Suprapubic skin (tissue), 4 donors: Measurements from ENCODE around the gene RUNX3. TPM values are rescaled to one million over a fixed set of nuclear protein-coding genes. Genes with fewer than 3 reads are reported as not detected.

Experiments
- DNase-seq, 2 donors: peaks; one replicate each; pipeline ENCODE4 v3.0.0-alpha.2; 2019; ENCODE audit warnings: low spot score in 2 of 2
- H3K27ac ChIP-seq: fragments of 200-600 bp; sonication (generic); one replicate; pipeline ENCODE4 v1.5.1; 2019
- H3K27me3 ChIP-seq: fragments of 200-600 bp; sonication (generic); one replicate; pipeline ENCODE4 v1.5.1; 2019
- H3K36me3 ChIP-seq: fragments of 200-600 bp; sonication (generic); one replicate; pipeline ENCODE4 v1.5.1; 2019
- H3K4me1 ChIP-seq: fragments of 200-600 bp; sonication (generic); one replicate; pipeline ENCODE4 v1.5.1; 2019
- H3K4me3 ChIP-seq: fragments of 200-600 bp; sonication (generic); one replicate; pipeline ENCODE4 v1.5.1; 2019; ENCODE audit warnings: mild to moderate bottlenecking
- H3K9me3 ChIP-seq: fragments of 200-600 bp; sonication (generic); one replicate; pipeline ENCODE4 v1.5.1; 2019
- EP300 ChIP-seq: sonication (generic); formaldehyde crosslinking; IDR thresholded peaks from one replicate; pipeline ENCODE4 v1.6.1; 2017; ENCODE audit warnings: antibody characterized with exemption
- POLR2A ChIP-seq, 2 donors: fragments of 450-650 bp; IDR thresholded peaks; one replicate each; pipeline ENCODE4 v1.6.1; 2017; ENCODE audit warnings: antibody characterized with exemption in 2 of 2, mild to moderate bottlenecking in 2 of 2, moderate library complexity in 2 of 2
- POLR2AphosphoS5 ChIP-seq, 3 donors: sonication (generic); formaldehyde crosslinking; IDR thresholded peaks; one replicate each; pipeline ENCODE4 v1.6.1; 2017; ENCODE audit warnings: antibody characterized with exemption in 3 of 3
- WGBS: methylation state at CpG from one replicate; pipeline ENCODE4 v1.1.5; 2018; 5-methylcytosine and 5-hydroxymethylcytosine counted together
- total RNA-seq, 4 donors: library from RNA; depleted of rRNA; stranded (reverse); fragments of >200 nt; gene quantifications; one replicate each; pipeline ENCODE4 v1.1.0, GENCODE V29; 2016
- TF ChIP-seq, protein P1 (sequence below), 2 donors: fragments of 200-600 bp in 1 of 2; fragments of 450-650 bp in 1 of 2; sonication (generic) in 1 of 2; IDR thresholded peaks; one replicate each; pipeline ENCODE4 v1.5.1; 2016 to 2019; ENCODE audit warnings: antibody characterized with exemption in 2 of 2, mild to moderate bottlenecking in 1 of 2, moderate library complexity in 1 of 2

Gene RUNX3
- total RNA-seq, 4 donors from 2014 or later: 7.9 to 18.7 (median 13.8) TPM

GRCh38 chr1:24972221-24972914 lies 42.3 kb upstream of the RUNX3 start:
- Histone ChIP-seq H3K4me1 (peaks cover 6% of the 10 kb centered on the region), H3K9me3 (peaks cover 9% of the 10 kb centered on the region), H3K27ac (no peak overlapping the region), H3K4me3 (no peak overlapping the region), H3K36me3 (no peaks in the 10 kb centered on the region), H3K27me3 (peaks cover 36% of the 10 kb centered on the region)
- TF ChIP-seq, protein P1, sequence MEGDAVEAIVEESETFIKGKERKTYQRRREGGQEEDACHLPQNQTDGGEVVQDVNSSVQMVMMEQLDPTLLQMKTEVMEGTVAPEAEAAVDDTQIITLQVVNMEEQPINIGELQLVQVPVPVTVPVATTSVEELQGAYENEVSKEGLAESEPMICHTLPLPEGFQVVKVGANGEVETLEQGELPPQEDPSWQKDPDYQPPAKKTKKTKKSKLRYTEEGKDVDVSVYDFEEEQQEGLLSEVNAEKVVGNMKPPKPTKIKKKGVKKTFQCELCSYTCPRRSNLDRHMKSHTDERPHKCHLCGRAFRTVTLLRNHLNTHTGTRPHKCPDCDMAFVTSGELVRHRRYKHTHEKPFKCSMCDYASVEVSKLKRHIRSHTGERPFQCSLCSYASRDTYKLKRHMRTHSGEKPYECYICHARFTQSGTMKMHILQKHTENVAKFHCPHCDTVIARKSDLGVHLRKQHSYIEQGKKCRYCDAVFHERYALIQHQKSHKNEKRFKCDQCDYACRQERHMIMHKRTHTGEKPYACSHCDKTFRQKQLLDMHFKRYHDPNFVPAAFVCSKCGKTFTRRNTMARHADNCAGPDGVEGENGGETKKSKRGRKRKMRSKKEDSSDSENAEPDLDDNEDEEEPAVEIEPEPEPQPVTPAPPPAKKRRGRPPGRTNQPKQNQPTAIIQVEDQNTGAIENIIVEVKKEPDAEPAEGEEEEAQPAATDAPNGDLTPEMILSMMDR (IDR thresholded peaks at IDR 0.05): no peak
- TF ChIP-seq POLR2A (IDR thresholded peaks at IDR 0.05) (no peak), POLR2AphosphoS5 (IDR thresholded peaks at IDR 0.05) (no peak), EP300 (no peak)
- no peak for DNase-seq
- WGBS: 61% methylated on average over 8 of the region's 8 CpGs

DNA sequence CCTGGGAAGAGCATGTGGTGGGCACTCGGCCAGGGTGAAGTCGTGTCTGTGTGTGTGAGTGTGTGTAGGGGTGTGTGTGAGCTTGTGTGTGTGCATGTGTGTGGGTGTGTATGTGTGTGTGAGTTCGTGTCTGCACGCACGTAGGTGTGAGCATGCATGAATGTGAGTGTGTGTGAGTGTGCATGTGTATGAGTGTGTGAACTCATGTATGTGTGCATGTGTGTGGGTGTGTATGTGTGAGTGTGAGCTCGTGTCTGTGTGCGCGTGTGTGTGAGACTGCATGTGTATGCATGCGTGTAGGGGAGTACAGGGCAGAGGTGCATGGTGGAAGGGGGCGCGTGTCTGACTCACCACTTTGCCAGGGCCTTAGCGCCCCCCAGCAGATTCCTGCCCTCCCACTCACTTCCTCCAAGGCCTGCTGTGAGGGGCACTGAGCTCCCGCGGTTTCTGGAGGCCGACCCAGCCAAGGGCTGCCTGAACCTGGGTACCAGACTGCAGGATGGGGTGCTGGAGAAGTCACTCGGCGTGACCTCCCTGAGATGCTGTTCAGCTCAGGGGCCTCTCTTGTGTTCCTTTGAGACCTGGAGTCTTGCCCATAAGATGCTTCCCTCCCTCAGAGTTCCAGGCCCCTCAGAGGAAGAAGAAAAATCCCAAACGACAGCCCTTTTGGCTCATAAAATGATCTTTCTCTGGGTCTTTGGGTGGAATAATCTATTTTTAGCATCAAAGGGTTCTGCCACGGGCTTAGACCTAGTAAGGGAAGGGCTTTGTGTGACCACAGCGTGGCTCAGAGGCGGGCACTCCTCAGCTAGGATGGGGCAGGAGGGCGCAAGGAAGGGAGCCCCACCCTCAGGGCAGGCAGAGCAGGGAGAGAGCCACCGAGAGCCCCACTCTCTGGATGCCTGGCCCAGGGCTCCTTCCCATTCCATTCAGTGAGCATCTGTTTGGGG lies 41.1 kb upstream of the RUNX3 start:
- H3K9me3 ChIP-seq: peaks cover 6% of the 10 kb centered on the region
- no peak for DNase-seq
- H3K4me1 ChIP-seq: peaks cover 6% of the 10 kb centered on the region
- peaks cover 35% of the 10 kb centered on the region for H3K27me3 ChIP-seq
- WGBS: 73% methylated on average over 15 of the region's 23 CpGs
- H3K36me3 ChIP-seq: no peaks in the 10 kb centered on the region
- no peak overlapping the region for H3K4me3 ChIP-seq
- TF ChIP-seq, protein P1 (IDR thresholded peaks at IDR 0.05): no peak
- no peak for TF ChIP-seq EP300
- no peak for TF ChIP-seq POLR2AphosphoS5 (IDR thresholded peaks at IDR 0.05)
- TF ChIP-seq POLR2A (IDR thresholded peaks at IDR 0.05): no peak
- no peak overlapping the region for H3K27ac ChIP-seq

- peaks cover 41% of the 10 kb centered on the region for H3K27me3 ChIP-seq
- H3K4me3 ChIP-seq: no peak overlapping the region
- no peak for DNase-seq
- H3K27ac ChIP-seq: no peak overlapping the region
- WGBS: 27% methylated on average over 2 of the region's 13 CpGs
- peaks cover 6% of the 10 kb centered on the region for H3K4me1 ChIP-seq
- peaks cover 5% of the 10 kb centered on the region for H3K9me3 ChIP-seq
- no peaks in the 10 kb centered on the region for H3K36me3 ChIP-seq
- TF ChIP-seq POLR2AphosphoS5 (IDR thresholded peaks at IDR 0.05) (no peak), POLR2A (IDR thresholded peaks at IDR 0.05) (no peak)
- TF ChIP-seq, protein P1 (IDR thresholded peaks at IDR 0.05): no peak
Observed at GRCh38 chr1:24970399-24970753, 40.3 kb upstream of the RUNX3 start.

GRCh38 chr1:24969596-24970398 lies 39.7 kb upstream of the RUNX3 start:
- Histone ChIP-seq H3K9me3 (peaks cover 5% of the 10 kb centered on the region), H3K4me1 (peaks cover 6% of the 10 kb centered on the region), H3K4me3 (no peak overlapping the region), H3K36me3 (no peaks in the 10 kb centered on the region), H3K27ac (no peak overlapping the region), H3K27me3 (peaks cover 41% of the 10 kb centered on the region)
- no peak for DNase-seq
- WGBS: 34% methylated on average over 10 of the region's 26 CpGs
- TF ChIP-seq EP300: no peak
- TF ChIP-seq POLR2AphosphoS5 (IDR thresholded peaks at IDR 0.05): no peak
- TF ChIP-seq POLR2A (IDR thresholded peaks at IDR 0.05): no peak
- TF ChIP-seq, protein P1 (IDR thresholded peaks at IDR 0.05): no peak
